GM23338 (cell line): Measurements from ENCODE around the gene APBB3. TPM values are rescaled to one million over a fixed set of nuclear protein-coding genes. Genes with fewer than 3 reads are reported as not detected.

Experiments used
- ATAC-seq: fragments of 200-7000 bp; cut with Tn5 transposase; 3 replicates; pipeline ENCODE4 v1.9.1; 2020
- DNase-seq: peaks from one replicate; pipeline ENCODE4 v3.0.0-alpha.2; 2015; ENCODE audit warnings: low spot score
- H2AFZ ChIP-seq: fragments of 200-600 bp; sonication (generic); 2 replicates; pipeline ENCODE4 v1.8.0; 2016; ENCODE audit warnings: antibody characterized with exemption, mild to moderate bottlenecking, moderate library complexity
- H3F3A ChIP-seq: fragments of 200-600 bp; sonication (generic); replicated peaks from 2 replicates; pipeline ENCODE4 v1.8.0; 2017; ENCODE audit warnings: antibody characterized with exemption, mixed run types, low read depth
- H3K27ac ChIP-seq: fragments of 200-600 bp; sonication (generic); 2 replicates; pipeline ENCODE4 v1.6.1; 2016; ENCODE audit warnings: low read depth
- H3K27me3 ChIP-seq: fragments of 200-600 bp; sonication (generic); 2 replicates; pipeline ENCODE4 v1.8.0; 2016; ENCODE audit warnings: mild to moderate bottlenecking, mixed run types, moderate library complexity; ENCODE audit not compliant: insufficient read depth
- H3K36me3 ChIP-seq: fragments of 200-600 bp; sonication (generic); 2 replicates; pipeline ENCODE4 v1.8.0; 2016; ENCODE audit warnings: mild to moderate bottlenecking; ENCODE audit not compliant: insufficient read depth
- H3K4me1 ChIP-seq: fragments of 200-600 bp; sonication (generic); 2 replicates; pipeline ENCODE4 v1.8.0; 2016; ENCODE audit warnings: mild to moderate bottlenecking, moderate library complexity; ENCODE audit not compliant: insufficient read depth
- H3K4me2 ChIP-seq: fragments of 200-600 bp; sonication (generic); 2 replicates; pipeline ENCODE4 v1.7.1; 2017; ENCODE audit warnings: mixed run types
- H3K4me3 ChIP-seq: fragments of 200-600 bp; sonication (generic); 2 replicates; pipeline ENCODE4 v1.6.1; 2016; ENCODE audit warnings: mixed run types
- H3K79me2 ChIP-seq: fragments of 200-600 bp; sonication (generic); replicated peaks from 2 replicates; pipeline ENCODE4 v1.8.0; 2017; ENCODE audit warnings: mild to moderate bottlenecking; ENCODE audit not compliant: insufficient read depth
- H3K9me2 ChIP-seq: fragments of 200-600 bp; sonication (generic); 2 replicates; pipeline ENCODE4 v1.8.0; 2017; ENCODE audit not compliant: insufficient read depth
- H4K20me1 ChIP-seq: fragments of 200-600 bp; sonication (generic); replicated peaks from 2 replicates; pipeline ENCODE4 v1.8.0; 2017; ENCODE audit warnings: mild to moderate bottlenecking; ENCODE audit not compliant: insufficient read depth
- H3K27ac Mint-ChIP-seq: 2 replicates; pipeline ENCODE4 v1.8.0; 2020; ENCODE audit warnings: inconsistent platforms, mild to moderate bottlenecking, moderate library complexity, mixed read lengths
- H3K27me3 Mint-ChIP-seq: 3 replicates; pipeline ENCODE4 v1.8.0; 2022; ENCODE audit warnings: low read depth, mild to moderate bottlenecking, moderate library complexity, mixed read lengths, inconsistent platforms; ENCODE audit not compliant: insufficient read depth, poor library complexity
- H3K36me3 Mint-ChIP-seq: 3 replicates; pipeline ENCODE4 v1.8.0; 2021; ENCODE audit warnings: low read depth, mild to moderate bottlenecking, inconsistent platforms, moderate library complexity, mixed read lengths
- H3K4me1 Mint-ChIP-seq: 3 replicates; pipeline ENCODE4 v1.8.0; 2020; ENCODE audit warnings: mild to moderate bottlenecking, inconsistent platforms, mixed read lengths
- H3K4me3 Mint-ChIP-seq: 3 replicates; pipeline ENCODE4 v1.8.0; 2021; ENCODE audit warnings: moderate library complexity, mild to moderate bottlenecking, inconsistent platforms, mixed read lengths
- H3K9me3 Mint-ChIP-seq: 3 replicates; pipeline ENCODE4 v1.8.0; 2020; ENCODE audit warnings: moderate library complexity, mild to moderate bottlenecking, inconsistent platforms, mixed read lengths
- CREB1 ChIP-seq: fragments of 250-450 bp; sonication (Bioruptor Pico); IDR thresholded peaks from 2 replicates; pipeline ENCODE4 v1.5.0; 2020; ENCODE audit warnings: low read depth, mild to moderate bottlenecking, moderate library complexity
- CTCF ChIP-seq, 2 experiments: fragments of 200-600 bp in 1 of 2; sonication (generic) in 1 of 2; conservative IDR thresholded peaks; 2 replicates each; pipeline versions ENCODE4 v1.5.1 to v1.6.1; 2016 to 2017; ENCODE audit warnings: antibody characterized with exemption in 2 of 2, low read depth in 2 of 2, mild to moderate bottlenecking in 2 of 2, moderate library complexity in 1 of 2
- EZH2 ChIP-seq: fragments of 200-600 bp; sonication (generic); IDR thresholded peaks from one replicate; pipeline ENCODE4 v1.8.0; 2017; ENCODE audit warnings: antibody characterized with exemption, mild to moderate bottlenecking, low read depth; ENCODE audit not compliant: unreplicated experiment
- EZH2phosphoT487 ChIP-seq: fragments of 200-600 bp; sonication (generic); IDR thresholded peaks from one replicate; pipeline ENCODE4 v1.8.1; 2018; ENCODE audit warnings: antibody characterized with exemption; ENCODE audit not compliant: unreplicated experiment
- JUNB ChIP-seq: IDR thresholded peaks from one replicate; pipeline ENCODE4 v1.6.1; 2016; ENCODE audit warnings: antibody characterized with exemption; ENCODE audit not compliant: unreplicated experiment
- NANOG ChIP-seq: IDR thresholded peaks from 2 replicates; pipeline ENCODE4 v1.6.1; 2016; ENCODE audit warnings: antibody characterized with exemption, borderline replicate concordance
- POLR2AphosphoS5 ChIP-seq: IDR thresholded peaks from 2 replicates; pipeline ENCODE4 v1.6.1; 2016; ENCODE audit warnings: antibody characterized with exemption, low read depth
- STAT1 ChIP-seq: IDR thresholded peaks from one replicate; pipeline ENCODE4 v1.6.1; 2016; ENCODE audit warnings: antibody characterized with exemption; ENCODE audit not compliant: unreplicated experiment
- ZNF114 ChIP-seq: fragments of 250-450 bp; sonication (Bioruptor Pico); IDR thresholded peaks from 2 replicates; pipeline ENCODE4 v1.5.0; 2020; ENCODE audit warnings: mild to moderate bottlenecking, moderate library complexity
- ZNF331 ChIP-seq: fragments of 250-450 bp; sonication (Bioruptor Pico); IDR thresholded peaks from 2 replicates; pipeline ENCODE4 v1.5.0; 2020; ENCODE audit warnings: low read depth, mild to moderate bottlenecking, moderate library complexity
- polyA plus RNA-seq: library from polyadenylated mRNA; unstranded; fragments of >200 nt; fragmentation: Nextera tagmentation; extraction: Ambion mirVana; gene quantifications from 2 replicates; pipeline ENCODE4 v1.2.1, GENCODE V29; 2016
- total RNA-seq: library from RNA; depleted of rRNA; stranded (reverse); fragments of >200 nt; shearing (Covaris generic); gene quantifications from 2 replicates; pipeline ENCODE4 v1.2.3, GENCODE V29; 2014
- TF ChIP-seq, protein P1 (sequence below): fragments of 250-450 bp; sonication (Bioruptor Pico); IDR thresholded peaks from 2 replicates; pipeline ENCODE4 v1.5.0; 2020; ENCODE audit warnings: mild to moderate bottlenecking, moderate library complexity
- TF ChIP-seq, protein P2 (sequence below): IDR thresholded peaks from 2 replicates; pipeline ENCODE4 v1.6.1; 2016; ENCODE audit warnings: antibody characterized with exemption
- TF ChIP-seq, protein P3 (sequence below): IDR thresholded peaks from one replicate; pipeline ENCODE4 v1.6.1; 2018; ENCODE audit warnings: antibody characterized with exemption; ENCODE audit not compliant: unreplicated experiment

APBB3 gene
- total and polyA plus RNA-seq, 2 experiments from 2014 or later = 9.0 to 15.4 TPM

GRCh38 chr5:140598836-140599235 is 34.4 kb upstream of the APBB3 start:
- no peaks in the 10 kb centered on the region for H3K79me2 ChIP-seq
- no peaks in the 10 kb centered on the region for H3K4me1 Mint-ChIP-seq
- H2AFZ ChIP-seq = no peak overlapping the region
- H3K4me3 Mint-ChIP-seq = no peak overlapping the region
- H3F3A ChIP-seq = no peaks in the 10 kb centered on the region
- no peak overlapping the region for H3K4me2 ChIP-seq
- no peak overlapping the region for H3K4me3 ChIP-seq
- TF ChIP-seq STAT1 (no peak), EZH2 (no peak), POLR2AphosphoS5 (no peak), NANOG (no peak), ZNF331 (CRISPR knock-in tag) (no peak), JUNB (no peak), EZH2phosphoT487 (no peak), ZNF114 (no peak), CREB1 (no peak), CTCF (conservative IDR thresholded peaks at IDR 0.05; ENCODE audit: low read depth in 2 of 2) (no peak)
- TF ChIP-seq, protein P1, sequence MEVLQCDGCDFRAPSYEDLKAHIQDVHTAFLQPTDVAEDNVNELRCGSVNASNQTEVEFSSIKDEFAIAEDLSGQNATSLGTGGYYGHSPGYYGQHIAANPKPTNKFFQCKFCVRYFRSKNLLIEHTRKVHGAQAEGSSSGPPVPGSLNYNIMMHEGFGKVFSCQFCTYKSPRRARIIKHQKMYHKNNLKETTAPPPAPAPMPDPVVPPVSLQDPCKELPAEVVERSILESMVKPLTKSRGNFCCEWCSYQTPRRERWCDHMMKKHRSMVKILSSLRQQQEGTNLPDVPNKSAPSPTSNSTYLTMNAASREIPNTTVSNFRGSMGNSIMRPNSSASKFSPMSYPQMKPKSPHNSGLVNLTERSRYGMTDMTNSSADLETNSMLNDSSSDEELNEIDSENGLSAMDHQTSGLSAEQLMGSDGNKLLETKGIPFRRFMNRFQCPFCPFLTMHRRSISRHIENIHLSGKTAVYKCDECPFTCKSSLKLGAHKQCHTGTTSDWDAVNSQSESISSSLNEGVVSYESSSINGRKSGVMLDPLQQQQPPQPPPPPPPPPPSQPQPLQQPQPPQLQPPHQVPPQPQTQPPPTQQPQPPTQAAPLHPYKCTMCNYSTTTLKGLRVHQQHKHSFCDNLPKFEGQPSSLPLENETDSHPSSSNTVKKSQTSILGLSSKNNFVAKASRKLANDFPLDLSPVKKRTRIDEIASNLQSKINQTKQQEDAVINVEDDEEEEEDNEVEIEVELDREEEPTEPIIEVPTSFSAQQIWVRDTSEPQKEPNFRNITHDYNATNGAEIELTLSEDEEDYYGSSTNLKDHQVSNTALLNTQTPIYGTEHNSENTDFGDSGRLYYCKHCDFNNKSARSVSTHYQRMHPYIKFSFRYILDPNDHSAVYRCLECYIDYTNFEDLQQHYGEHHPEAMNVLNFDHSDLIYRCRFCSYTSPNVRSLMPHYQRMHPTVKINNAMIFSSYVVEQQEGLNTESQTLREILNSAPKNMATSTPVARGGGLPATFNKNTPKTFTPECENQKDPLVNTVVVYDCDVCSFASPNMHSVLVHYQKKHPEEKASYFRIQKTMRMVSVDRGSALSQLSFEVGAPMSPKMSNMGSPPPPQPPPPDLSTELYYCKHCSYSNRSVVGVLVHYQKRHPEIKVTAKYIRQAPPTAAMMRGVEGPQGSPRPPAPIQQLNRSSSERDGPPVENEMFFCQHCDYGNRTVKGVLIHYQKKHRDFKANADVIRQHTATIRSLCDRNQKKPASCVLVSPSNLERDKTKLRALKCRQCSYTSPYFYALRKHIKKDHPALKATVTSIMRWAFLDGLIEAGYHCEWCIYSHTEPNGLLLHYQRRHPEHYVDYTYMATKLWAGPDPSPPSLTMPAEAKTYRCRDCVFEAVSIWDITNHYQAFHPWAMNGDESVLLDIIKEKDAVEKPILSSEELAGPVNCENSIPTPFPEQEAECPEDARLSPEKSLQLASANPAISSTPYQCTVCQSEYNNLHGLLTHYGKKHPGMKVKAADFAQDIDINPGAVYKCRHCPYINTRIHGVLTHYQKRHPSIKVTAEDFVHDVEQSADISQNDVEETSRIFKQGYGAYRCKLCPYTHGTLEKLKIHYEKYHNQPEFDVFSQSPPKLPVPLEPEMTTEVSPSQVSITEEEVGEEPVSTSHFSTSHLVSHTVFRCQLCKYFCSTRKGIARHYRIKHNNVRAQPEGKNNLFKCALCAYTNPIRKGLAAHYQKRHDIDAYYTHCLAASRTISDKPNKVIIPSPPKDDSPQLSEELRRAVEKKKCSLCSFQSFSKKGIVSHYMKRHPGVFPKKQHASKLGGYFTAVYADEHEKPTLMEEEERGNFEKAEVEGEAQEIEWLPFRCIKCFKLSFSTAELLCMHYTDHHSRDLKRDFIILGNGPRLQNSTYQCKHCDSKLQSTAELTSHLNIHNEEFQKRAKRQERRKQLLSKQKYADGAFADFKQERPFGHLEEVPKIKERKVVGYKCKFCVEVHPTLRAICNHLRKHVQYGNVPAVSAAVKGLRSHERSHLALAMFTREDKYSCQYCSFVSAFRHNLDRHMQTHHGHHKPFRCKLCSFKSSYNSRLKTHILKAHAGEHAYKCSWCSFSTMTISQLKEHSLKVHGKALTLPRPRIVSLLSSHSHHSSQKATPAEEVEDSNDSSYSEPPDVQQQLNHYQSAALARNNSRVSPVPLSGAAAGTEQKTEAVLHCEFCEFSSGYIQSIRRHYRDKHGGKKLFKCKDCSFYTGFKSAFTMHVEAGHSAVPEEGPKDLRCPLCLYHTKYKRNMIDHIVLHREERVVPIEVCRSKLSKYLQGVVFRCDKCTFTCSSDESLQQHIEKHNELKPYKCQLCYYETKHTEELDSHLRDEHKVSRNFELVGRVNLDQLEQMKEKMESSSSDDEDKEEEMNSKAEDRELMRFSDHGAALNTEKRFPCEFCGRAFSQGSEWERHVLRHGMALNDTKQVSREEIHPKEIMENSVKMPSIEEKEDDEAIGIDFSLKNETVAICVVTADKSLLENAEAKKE (CRISPR knock-in tag) = no peak
- TF ChIP-seq, protein P2, sequence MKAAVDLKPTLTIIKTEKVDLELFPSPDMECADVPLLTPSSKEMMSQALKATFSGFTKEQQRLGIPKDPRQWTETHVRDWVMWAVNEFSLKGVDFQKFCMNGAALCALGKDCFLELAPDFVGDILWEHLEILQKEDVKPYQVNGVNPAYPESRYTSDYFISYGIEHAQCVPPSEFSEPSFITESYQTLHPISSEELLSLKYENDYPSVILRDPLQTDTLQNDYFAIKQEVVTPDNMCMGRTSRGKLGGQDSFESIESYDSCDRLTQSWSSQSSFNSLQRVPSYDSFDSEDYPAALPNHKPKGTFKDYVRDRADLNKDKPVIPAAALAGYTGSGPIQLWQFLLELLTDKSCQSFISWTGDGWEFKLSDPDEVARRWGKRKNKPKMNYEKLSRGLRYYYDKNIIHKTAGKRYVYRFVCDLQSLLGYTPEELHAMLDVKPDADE = no peak
- TF ChIP-seq, protein P3, sequence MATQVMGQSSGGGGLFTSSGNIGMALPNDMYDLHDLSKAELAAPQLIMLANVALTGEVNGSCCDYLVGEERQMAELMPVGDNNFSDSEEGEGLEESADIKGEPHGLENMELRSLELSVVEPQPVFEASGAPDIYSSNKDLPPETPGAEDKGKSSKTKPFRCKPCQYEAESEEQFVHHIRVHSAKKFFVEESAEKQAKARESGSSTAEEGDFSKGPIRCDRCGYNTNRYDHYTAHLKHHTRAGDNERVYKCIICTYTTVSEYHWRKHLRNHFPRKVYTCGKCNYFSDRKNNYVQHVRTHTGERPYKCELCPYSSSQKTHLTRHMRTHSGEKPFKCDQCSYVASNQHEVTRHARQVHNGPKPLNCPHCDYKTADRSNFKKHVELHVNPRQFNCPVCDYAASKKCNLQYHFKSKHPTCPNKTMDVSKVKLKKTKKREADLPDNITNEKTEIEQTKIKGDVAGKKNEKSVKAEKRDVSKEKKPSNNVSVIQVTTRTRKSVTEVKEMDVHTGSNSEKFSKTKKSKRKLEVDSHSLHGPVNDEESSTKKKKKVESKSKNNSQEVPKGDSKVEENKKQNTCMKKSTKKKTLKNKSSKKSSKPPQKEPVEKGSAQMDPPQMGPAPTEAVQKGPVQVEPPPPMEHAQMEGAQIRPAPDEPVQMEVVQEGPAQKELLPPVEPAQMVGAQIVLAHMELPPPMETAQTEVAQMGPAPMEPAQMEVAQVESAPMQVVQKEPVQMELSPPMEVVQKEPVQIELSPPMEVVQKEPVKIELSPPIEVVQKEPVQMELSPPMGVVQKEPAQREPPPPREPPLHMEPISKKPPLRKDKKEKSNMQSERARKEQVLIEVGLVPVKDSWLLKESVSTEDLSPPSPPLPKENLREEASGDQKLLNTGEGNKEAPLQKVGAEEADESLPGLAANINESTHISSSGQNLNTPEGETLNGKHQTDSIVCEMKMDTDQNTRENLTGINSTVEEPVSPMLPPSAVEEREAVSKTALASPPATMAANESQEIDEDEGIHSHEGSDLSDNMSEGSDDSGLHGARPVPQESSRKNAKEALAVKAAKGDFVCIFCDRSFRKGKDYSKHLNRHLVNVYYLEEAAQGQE = no peak
- no peak overlapping the region for H3K27ac Mint-ChIP-seq
- H3K9me2 ChIP-seq = no peaks in the 10 kb centered on the region
- DNase-seq (no peak), ATAC-seq (no peak)
- H3K4me1 ChIP-seq = no peaks in the 10 kb centered on the region
- no peaks in the 10 kb centered on the region for H3K36me3 ChIP-seq
- peaks cover 2% of the 10 kb centered on the region; the same call in 1 of the 3 replicates for H3K9me3 Mint-ChIP-seq
- H3K27me3 Mint-ChIP-seq = peaks cover 4% of the 10 kb centered on the region
- no peak overlapping the region for H3K27ac ChIP-seq
- H4K20me1 ChIP-seq = no peaks in the 10 kb centered on the region
- H3K36me3 Mint-ChIP-seq = no peaks in the 10 kb centered on the region
- no peaks in the 10 kb centered on the region for H3K27me3 ChIP-seq
